ENCODE results near the gene FAM43A.
A peak's percentile ranks its signal among the peaks of the same experiment; 100 is the strongest.

FAM43A gene

GRCh38 chr3:194685718-194686413 is at the start of gene FAM43A:
Gene FAM43A (plus strand): TSS chr3:194685883. CDS start chr3:194686827, 944 bp downstream.
- peak; percentile 66 to 88 for DNase-seq

- DNase-seq: no peak
Measured at GRCh38 chr3:194637066-194637465, 48.6 kb upstream of the FAM43A start.

GRCh38 chr3:194637541-194638400 is 47.9 kb upstream of the FAM43A start:
- no peak for DNase-seq

- DNase-seq: no peak
Measured at GRCh38 chr3:194638991-194639605, 46.6 kb upstream of the FAM43A start.

GRCh38 chr3:194640829-194641228 is 44.9 kb upstream of the FAM43A start:
- DNase-seq: no peak

GRCh38 chr3:194642769-194643168 is 42.9 kb upstream of the FAM43A start:
- no peak for DNase-seq

- no peak for DNase-seq
Measured at GRCh38 chr3:194647747-194648146, 37.9 kb upstream of the FAM43A start.

GRCh38 chr3:194654443-194654842 is 31.2 kb upstream of the FAM43A start:
- DNase-seq: no peak

- DNase-seq: no peak
Measured at GRCh38 chr3:194657439-194657838, 28.2 kb upstream of the FAM43A start.

GRCh38 chr3:194658477-194659242 is 27.0 kb upstream of the FAM43A start:
- DNase-seq: no peak

GRCh38 chr3:194659778-194660177 is 25.9 kb upstream of the FAM43A start:
- DNase-seq: no peak

GRCh38 chr3:194661374-194661773 is 24.3 kb upstream of the FAM43A start:
- no peak for DNase-seq

- no peak for DNase-seq
Measured at GRCh38 chr3:194661946-194662345, 23.7 kb upstream of the FAM43A start.

GRCh38 chr3:194664857-194665256 is 20.8 kb upstream of the FAM43A start:
- no peak for DNase-seq

- DNase-seq: no peak
Measured at GRCh38 chr3:194667363-194667762, 18.3 kb upstream of the FAM43A start.

- no peak for DNase-seq
Measured at GRCh38 chr3:194671511-194671899, 14.2 kb upstream of the FAM43A start.

GRCh38 chr3:194671900-194672808 is 13.5 kb upstream of the FAM43A start, which contains the start of gene LSG1:
Gene LSG1 (minus strand): TSS chr3:194672191. CDS start chr3:194672162, 29 bp downstream.
- DNase-seq: peak in 1 of 2 experiments; percentile 87

GRCh38 chr3:194672876-194673275 is 12.8 kb upstream of the FAM43A start:
- DNase-seq: no peak

GRCh38 chr3:194673761-194674160 is 11.9 kb upstream of the FAM43A start:
- no peak for DNase-seq

- no peak for DNase-seq
Measured at GRCh38 chr3:194675081-194675640, 10.5 kb upstream of the FAM43A start.

GRCh38 chr3:194675680-194676079 is 10.0 kb upstream of the FAM43A start:
- DNase-seq: no peak
